Subcutaneous abdominal adipose tissue (tissue), 5 donors: ENCODE results near the gene CELSR1.

Source experiments
- H3K27ac ChIP-seq: one replicate; pipeline ENCODE4 v1.7.0; 2013; ENCODE audit warnings: low read depth, mild to moderate bottlenecking, inconsistent platforms, low read length, moderate library complexity
- H3K27me3 ChIP-seq, 5 donors: one replicate each; pipeline ENCODE4 v1.7.0; 2013; ENCODE audit warnings: low read length in 5 of 5, inconsistent platforms in 1 of 5; ENCODE audit not compliant: control insufficient read depth in 5 of 5, insufficient read depth in 4 of 5
- H3K36me3 ChIP-seq, 5 donors: one replicate each; pipeline ENCODE4 v1.7.0; 2013; ENCODE audit warnings: low read length in 5 of 5; ENCODE audit not compliant: control insufficient read depth in 5 of 5, insufficient read depth in 5 of 5
- H3K4me1 ChIP-seq, 5 donors: one replicate each; pipeline ENCODE4 v1.7.0; 2013; ENCODE audit warnings: low read length in 5 of 5, mild to moderate bottlenecking in 3 of 5, moderate library complexity in 1 of 5; ENCODE audit not compliant: control insufficient read depth in 5 of 5, insufficient read depth in 5 of 5
- H3K4me3 ChIP-seq, 5 donors: one replicate each; pipeline ENCODE4 v1.7.0; 2013; ENCODE audit warnings: low read length in 5 of 5, low read depth in 1 of 5
- H3K9ac ChIP-seq, 5 donors: one replicate each; pipeline ENCODE4 v1.7.0; 2013; ENCODE audit warnings: low read length in 5 of 5, mild to moderate bottlenecking in 4 of 5, moderate library complexity in 3 of 5
- H3K9me3 ChIP-seq, 5 donors: one replicate each; pipeline ENCODE4 v1.7.0; 2013; ENCODE audit warnings: low read length in 5 of 5; ENCODE audit not compliant: control insufficient read depth in 5 of 5
- donor health status: healthy.
- donor health status: healthy.
- donor health status: healthy.
- donor health status: healthy.
- donor health status: healthy.

The CELSR1 gene

DNA sequence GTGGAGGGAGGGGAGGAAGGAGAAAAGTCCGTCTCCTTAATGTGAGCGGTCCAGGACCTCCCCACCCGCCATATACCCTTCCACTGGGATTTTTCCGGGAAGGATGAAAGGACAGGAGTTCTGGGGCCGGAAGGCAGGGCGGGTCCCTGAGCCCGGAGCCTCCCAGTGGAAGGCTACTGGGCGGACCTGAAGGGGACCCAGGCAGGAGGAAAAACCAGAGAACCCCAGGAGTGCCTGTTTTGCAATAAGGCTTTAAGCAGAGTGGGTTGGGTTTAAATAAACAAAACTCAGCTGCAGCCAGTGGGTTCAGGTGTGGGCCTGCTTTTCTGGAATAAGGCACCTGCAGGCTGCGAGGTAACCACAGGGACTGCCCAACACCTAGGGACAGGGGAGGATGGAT lies 1.7 kb upstream of the CELSR1 start:
- Histone ChIP-seq H3K27ac (no peak overlapping the region), H3K9ac (no peak overlapping the region), H3K36me3 (no peaks in the 10 kb centered on the region), H3K9me3 (no peaks in the 10 kb centered on the region), H3K27me3 (peaks cover 17 to 32% (median 29%) of the 10 kb centered on the region in 5 donors), H3K4me1 (peaks cover 0 to 28% (median 15%) of the 10 kb centered on the region in 5 donors), H3K4me3 (no peak overlapping the region)

DNA sequence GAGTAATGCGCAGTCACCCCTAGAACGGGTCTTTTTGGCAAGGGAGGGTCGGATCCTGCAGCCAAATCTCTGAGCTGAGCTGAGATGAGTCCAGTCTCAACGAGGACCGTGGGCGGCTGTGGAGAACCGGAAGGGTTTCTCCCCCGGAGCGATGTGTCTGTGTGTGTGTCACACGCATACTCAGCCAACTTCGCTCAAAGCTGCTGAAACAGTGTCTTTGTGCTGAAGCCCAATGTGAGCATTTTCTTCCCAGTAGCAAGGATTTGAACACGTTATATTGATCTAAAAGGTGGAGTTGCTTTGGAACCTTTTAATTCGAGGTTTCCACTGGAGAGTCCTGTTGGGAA lies 1.4 kb upstream of the CELSR1 start:
- Histone ChIP-seq H3K27ac (no peak overlapping the region), H3K4me1 (peaks cover 0 to 28% (median 15%) of the 10 kb centered on the region in 5 donors), H3K4me3 (peak overlapping the region in 2 of 5 donors; percentile 25 to 44), H3K9me3 (no peaks in the 10 kb centered on the region), H3K9ac (no peak overlapping the region), H3K27me3 (peaks cover 17 to 32% (median 29%) of the 10 kb centered on the region in 5 donors), H3K36me3 (no peaks in the 10 kb centered on the region)

- Histone ChIP-seq H3K9ac (no peak overlapping the region), H3K27ac (no peak overlapping the region), H3K27me3 (peaks cover 17 to 32% (median 29%) of the 10 kb centered on the region in 5 donors), H3K4me3 (peak overlapping the region in 4 of 5 donors; percentile 22 to 44 (median 32)), H3K36me3 (no peaks in the 10 kb centered on the region), H3K4me1 (peaks cover 0 to 28% (median 15%) of the 10 kb centered on the region in 5 donors), H3K9me3 (no peaks in the 10 kb centered on the region)
Observed at GRCh38 chr22:46537946-46538813, 760 bp upstream of the CELSR1 start.

DNA sequence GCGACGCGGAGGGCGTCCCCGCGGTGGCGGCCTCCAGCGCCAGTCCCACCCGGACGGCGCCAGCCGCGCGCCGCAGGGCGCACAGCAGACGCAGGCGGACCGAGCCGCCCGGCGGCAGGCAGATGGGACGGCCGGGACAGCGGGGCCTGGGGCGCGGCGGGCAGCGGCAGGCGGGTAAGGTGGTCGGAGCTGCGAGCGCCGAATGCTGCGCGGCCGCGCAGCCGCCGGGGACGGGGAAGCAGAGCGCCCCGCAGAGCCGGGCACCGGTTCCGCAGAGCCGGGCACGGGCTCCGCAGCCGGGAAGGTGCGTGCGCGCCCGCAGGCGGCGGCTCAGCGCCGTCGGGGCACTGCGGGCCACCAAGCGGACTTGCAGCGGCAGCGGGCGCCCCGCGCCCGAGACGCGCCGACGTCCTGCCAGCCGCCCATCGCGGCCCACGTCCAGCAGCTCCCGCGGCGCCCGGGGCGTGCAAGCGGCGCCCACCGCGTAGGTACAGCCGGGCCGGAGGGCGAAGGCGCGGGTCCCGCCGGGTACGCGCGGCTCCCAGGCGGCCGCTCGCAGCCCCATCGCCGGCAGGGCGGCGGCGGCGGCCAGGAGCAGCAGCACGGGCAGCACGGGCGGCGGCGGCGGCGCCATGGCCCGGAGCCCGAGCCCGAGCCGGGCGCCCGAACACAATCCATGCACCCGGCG lies 739 bp downstream of the CELSR1 start:
- H3K27ac ChIP-seq: no peak overlapping the region
- H3K4me3 ChIP-seq: peak overlapping the region in 1 of 5 donors; percentile 46
- peaks cover 17 to 32% (median 29%) of the 10 kb centered on the region in 5 donors for H3K27me3 ChIP-seq

DNA sequence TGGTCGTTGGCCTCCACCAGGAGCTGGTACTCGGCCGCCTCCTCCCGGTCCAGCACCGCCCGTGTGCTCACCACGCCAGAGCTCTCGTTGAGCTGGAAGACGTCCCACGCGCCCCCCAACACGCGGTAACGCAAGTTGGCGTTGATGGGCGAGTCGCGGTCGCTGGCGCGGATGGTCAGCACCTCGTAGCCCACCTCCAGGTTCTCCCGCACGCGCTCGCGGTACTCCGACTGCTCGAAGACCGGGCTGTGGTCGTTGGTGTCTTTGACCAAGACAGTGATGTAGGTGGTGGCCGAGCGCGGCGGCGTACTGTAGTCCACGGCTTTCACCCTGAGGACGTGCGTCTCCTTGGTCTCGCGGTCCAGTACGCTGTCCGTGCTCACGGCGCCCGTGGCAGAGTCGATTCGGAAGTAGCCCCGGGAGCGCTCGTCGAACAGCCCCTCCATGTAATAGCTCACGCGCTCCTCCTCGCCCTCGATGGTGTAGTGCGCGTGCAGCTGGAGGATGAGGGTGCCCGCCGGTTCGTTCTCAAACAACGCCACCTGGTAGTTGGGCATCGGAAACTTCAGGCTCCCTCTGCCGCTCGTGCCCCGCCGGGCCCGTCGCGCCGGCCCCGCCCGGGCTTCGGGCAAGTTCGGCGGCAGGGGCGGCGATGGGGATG lies 1.4 kb downstream of the CELSR1 start:
- peaks cover 17 to 32% (median 29%) of the 10 kb centered on the region in 5 donors for H3K27me3 ChIP-seq
- peaks cover 0 to 18% (median 13%) of the 10 kb centered on the region in 5 donors for H3K4me1 ChIP-seq
- H3K27ac ChIP-seq: no peak overlapping the region

More for the DNA sequence above, 739 bp downstream of the CELSR1 start:
- Histone ChIP-seq H3K4me1 (peaks cover 0 to 18% (median 13%) of the 10 kb centered on the region in 5 donors), H3K9ac (no peak overlapping the region), H3K36me3 (no peaks in the 10 kb centered on the region), H3K9me3 (no peaks in the 10 kb centered on the region)

DNA sequence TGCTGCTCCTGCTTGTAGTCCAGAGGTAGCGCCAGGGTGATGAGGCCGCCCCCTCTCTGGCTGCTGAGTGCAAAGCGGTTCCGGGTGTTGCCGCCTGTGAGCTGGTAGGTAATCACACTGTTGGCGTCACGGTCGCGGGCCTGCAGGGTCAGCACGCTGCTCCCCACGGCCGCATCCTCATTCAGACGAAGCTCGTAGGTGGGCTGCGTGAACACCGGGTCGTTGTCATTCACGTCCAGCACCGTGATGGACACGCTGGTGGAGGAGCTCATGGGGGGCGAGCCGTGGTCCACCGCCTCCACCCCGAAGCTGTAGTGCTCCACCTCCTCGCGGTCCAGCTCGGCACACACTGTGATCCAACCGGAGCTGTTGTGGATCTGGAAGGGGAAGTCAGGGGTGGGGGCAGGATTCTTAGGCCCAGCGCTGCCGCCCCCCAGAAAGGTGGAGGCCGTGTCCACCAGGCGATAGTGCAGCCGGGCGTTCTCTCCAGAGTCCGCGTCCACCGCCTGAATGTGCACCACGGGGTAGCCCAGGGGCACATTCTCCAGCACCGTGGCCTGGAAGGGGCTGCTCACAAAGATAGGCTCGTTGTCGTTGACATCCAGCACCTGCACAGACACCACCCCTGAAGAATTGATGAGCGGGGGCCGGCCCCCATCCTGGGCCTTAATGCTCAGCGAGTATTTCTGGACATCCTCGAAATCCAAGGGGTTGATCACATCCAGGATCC lies 2.4 kb downstream of the CELSR1 start:
- Histone ChIP-seq H3K36me3 (no peaks in the 10 kb centered on the region), H3K27ac (no peak overlapping the region), H3K9ac (no peak overlapping the region), H3K4me1 (peaks cover 0 to 23% (median 13%) of the 10 kb centered on the region in 5 donors), H3K9me3 (no peaks in the 10 kb centered on the region), H3K4me3 (no peak overlapping the region), H3K27me3 (peaks cover 17 to 32% (median 29%) of the 10 kb centered on the region in 5 donors)

More for the DNA sequence above, 1.4 kb downstream of the CELSR1 start:
- Histone ChIP-seq H3K36me3 (no peaks in the 10 kb centered on the region), H3K9ac (no peak overlapping the region), H3K4me3 (no peak overlapping the region), H3K9me3 (no peaks in the 10 kb centered on the region)

- Histone ChIP-seq H3K27me3 (peaks cover 17 to 29% (median 26%) of the 10 kb centered on the region in 5 donors), H3K36me3 (no peaks in the 10 kb centered on the region), H3K9me3 (no peaks in the 10 kb centered on the region), H3K9ac (no peak overlapping the region), H3K4me1 (peaks cover 0 to 22% (median 13%) of the 10 kb centered on the region in 5 donors), H3K27ac (no peak overlapping the region), H3K4me3 (no peak overlapping the region)
Observed at GRCh38 chr22:46534177-46534776, 3.1 kb downstream of the CELSR1 start.

DNA sequence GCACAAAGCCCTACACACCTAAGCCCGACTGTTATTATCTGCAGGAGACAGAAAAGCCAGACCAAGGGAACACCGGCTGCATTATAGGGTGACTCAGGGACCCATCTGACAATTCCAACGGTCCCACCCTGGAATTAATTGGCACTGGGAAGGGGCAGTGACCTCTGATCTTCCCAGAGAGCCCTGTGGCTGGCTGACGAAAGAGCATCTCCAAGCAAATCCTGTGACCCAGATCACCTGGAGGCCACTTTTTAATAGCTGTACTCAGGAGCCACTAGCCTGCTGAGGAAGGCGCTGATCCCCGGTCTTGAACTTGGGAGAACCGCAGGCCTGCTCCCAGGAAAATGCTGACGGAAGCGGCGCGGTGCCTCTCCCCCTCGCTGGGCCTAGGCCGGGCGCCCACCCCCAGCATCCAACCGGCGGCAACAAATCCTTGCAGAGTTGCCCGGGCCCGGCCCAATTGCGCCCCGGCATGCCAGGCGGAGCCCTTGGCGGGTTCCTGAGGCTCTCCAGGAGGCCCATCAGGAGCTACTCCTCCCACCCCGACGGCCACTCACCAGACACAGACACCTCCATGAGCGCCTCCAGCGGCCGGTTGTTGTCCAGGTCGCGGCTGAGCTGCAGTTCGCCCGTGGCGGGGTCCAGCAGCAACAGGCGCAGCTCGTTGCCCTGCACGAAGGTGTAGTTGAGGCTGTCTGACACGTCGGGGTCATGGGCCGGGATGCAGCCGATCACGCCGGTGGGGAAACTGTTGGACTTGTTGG lies 4.2 kb downstream of the CELSR1 start:
- Histone ChIP-seq H3K27ac (no peak overlapping the region), H3K4me3 (no peak overlapping the region), H3K4me1 (peaks cover 0 to 13% (median 7%) of the 10 kb centered on the region in 5 donors), H3K36me3 (no peaks in the 10 kb centered on the region), H3K9ac (no peak overlapping the region), H3K27me3 (peaks cover 10 to 19% (median 15%) of the 10 kb centered on the region in 5 donors), H3K9me3 (no peaks in the 10 kb centered on the region)
